NAMALWA (cell line): ENCODE results near the gene ARHGEF5.
A peak's percentile ranks its signal among the peaks of the same experiment; 100 is the strongest.
"Not testable (repeated sequence)": the region's sequence is repeated elsewhere in the genome, so short reads cannot be mapped to it uniquely, and the experiment has no call there.

Source experiments
- DNase-seq: peaks from one replicate; pipeline ENCODE4 v3.0.0-alpha.2; 2015; ENCODE audit warnings: low spot score

The ARHGEF5 gene

DNA sequence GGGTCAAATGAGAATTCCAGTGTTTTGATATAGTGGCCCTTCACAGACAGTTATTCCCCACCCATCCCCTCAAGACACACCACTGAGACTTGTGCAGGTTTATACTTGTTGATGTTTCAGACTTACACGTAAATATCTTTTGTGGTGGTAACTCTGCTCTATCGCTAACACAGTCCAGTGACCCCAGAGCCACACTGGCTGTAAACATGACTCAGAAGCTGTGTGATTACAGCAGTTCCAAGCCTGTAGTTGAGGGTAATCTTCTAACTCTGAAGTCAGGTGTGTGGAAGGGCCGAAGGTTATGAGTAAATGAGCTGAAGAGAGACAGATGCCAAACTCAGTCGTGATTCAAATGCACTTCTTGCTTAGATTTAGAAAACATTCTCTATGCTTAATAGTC, 28.9 kb downstream of the ARHGEF5 start:
- DNase-seq: no peak

GRCh38 chr7:144384555-144385245, 29.5 kb downstream of the ARHGEF5 start:
- DNase-seq: no peak

GRCh38 chr7:144386741-144387140, 31.5 kb downstream of the ARHGEF5 start:
- no peak for DNase-seq

DNA sequence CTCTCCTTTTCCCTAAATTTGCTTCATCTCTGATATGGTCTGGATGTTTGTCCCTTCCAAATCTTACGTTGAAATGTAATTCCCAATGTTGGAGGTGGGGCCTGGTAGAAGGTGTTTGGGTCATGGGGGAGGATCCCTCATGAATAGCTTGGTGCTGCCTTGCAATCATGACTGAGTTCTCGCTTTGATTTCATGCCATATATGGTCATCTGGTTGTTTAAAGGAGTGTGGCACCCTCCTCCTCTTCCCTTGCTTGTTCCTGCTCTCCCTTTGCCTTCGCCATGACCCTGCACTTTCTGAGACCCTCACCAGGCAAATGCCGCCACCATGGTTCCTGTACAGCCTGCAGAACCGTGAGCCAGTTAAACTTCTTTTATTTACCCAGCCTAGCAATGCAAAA, 33.7 kb downstream of the ARHGEF5 start:
- no peak for DNase-seq

DNA sequence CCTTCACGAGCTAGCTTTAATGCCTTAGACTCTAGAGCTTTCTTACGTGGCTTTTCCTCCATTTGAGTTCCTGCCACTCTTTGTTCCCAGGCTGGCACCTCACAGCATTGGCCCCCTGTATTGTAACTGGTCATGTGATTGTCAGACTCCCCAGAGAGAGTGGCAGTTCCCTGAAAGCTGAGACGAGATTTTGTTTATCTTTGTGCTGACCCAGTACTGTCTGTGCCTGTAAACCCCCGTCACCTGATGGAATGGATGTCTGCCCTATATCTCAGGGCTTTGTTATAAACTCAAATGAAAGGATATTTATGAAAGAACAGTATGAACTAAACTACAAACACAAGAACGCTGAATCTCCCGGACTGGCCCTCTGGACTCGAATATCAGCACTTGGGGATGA, 35.3 kb downstream of the ARHGEF5 start:
- DNase-seq: no peak

DNA sequence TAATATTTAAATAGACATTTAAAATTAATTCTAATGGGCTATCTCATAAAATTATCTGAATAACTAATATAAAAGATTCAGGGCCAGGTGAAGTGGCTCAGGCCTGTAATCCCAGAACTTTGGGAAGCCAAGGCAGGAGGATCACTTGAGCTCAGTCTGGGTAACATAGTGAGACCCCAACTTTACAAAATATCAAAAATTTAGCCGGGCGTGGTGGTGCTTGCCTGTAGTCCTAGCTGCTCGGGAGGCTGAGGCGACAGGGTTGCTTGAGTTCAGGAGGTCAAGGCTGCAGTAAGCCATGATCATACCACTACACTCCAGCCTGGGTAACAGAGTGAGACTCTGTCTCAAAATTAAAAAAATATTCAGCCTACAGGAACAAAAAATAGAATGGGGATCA, 35.8 kb downstream of the ARHGEF5 start:
- DNase-seq: no peak

DNA sequence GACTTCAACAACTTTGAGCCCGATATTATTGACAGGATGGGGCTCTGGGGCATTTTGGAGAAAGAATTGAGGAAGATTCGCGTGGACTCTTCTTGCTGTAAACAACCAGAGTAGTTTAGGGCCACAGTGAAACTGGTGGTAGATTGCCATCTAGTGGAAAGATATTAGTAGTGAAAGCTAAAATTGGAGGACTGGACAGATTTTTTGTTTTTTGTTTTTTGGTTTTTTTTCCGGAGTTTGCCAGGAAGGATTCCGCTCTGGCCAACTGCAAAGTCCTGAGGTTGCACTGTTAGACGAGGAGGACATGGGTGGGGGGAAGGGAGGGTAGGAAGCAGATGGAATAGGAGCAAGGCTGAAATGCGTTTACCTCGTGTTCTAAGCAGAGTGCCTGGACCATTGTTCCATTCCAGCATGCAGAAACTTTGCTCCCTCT, 36.6 kb downstream of the ARHGEF5 start:
- peak; percentile 75 for DNase-seq

- DNase-seq: no peak
Measured at GRCh38 chr7:144397086-144397485, 41.9 kb downstream of the ARHGEF5 start.

DNA sequence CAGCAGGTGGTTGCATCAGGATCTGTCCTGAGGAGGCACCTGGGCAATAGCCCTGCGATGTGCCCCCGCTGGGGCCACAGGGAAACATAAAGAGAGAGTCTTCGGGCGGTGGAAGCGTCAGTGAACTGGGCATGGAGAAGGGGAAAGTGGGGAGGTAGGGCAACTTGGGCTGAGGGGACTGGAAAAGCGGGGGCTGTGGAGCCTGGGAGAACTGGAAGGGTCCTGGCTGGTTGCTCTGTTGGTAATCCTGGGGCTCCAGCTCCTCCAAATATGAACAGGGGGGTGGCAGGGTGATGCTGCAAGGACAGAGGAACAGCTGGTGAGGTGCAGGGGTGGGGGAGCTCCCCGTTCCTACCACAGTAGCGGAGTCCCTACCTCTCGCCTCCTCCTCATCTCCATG, 43.1 kb downstream of the ARHGEF5 start:
- no peak for DNase-seq

- DNase-seq: no peak
Measured at GRCh38 chr7:144398911-144399310, 43.7 kb downstream of the ARHGEF5 start.

DNA sequence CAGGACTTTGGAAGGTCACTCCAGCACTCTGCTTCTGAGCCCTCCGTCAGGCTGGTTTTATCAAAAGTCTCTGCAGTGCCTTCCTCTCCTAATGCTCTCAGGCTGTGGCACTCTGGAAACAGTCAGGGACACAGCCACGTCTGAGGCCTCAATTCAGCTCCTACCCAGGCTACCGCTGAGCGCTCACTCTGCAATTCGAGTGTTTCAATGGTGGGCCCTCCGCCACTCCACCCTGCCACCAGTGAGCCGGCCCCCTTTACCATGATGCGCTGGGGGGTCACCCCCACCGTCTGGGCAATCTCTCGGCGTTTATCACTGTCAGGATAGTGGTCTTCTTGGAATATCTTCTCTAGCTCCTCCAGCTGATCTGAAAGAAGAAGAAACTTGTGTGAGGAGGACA, 44.7 kb downstream of the ARHGEF5 start:
- DNase-seq: no peak

GRCh38 chr7:144401490-144401889, 46.3 kb downstream of the ARHGEF5 start:
- no peak for DNase-seq

GRCh38 chr7:144403102-144403501, 47.9 kb downstream of the ARHGEF5 start:
- no peak for DNase-seq

DNA sequence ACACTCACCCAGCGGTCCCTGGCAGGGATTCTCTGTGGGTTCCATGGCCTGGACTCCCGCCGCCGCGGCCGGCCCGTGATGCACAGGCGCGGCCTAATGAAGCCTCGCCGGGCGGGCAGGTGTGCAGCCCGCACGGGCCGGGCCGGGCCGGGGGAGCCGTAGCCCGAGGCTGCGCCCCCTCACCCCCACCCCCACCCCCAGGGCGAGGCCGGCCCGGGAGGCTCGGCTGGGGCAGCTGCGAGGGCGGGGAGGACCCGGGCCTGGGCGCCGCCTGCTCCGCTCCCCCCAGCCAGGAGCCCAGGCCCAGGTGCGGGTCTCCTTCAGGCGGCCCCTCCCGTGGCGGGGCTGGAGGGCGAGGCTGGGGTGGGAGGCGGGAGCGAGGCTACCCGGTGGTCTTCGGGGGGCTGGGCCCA, 48.5 kb downstream of the ARHGEF5 start, which contains the start of gene NOBOX:
Gene NOBOX, minus strand, starts transcription at position 45 of the 413 bp plus-strand sequence.
- no peak for DNase-seq

GRCh38 chr7:144404946-144405345, 49.7 kb downstream of the ARHGEF5 start:
- no peak for DNase-seq

GRCh38 chr7:144407266-144407931, 52.2 kb downstream of the ARHGEF5 start:
- DNase-seq: no peak

DNA sequence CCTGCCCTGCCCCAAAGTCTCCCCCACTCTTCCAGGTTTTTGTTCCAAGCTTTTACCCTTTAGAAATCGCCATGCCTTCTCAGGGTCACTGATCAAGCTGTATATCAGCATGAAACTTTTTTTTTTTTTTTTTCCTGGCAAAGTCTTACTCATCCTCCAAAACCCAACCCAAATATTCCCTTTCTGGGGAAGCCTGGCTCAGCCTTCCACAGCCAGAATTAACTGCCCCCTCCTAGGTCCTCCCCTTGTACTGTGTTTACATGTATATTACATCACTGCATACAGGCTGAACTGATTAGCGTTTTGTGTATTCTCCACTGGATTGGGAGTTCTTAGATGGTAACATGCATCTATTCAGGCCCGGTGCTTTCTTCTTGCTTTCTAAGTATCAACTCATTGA, 52.9 kb downstream of the ARHGEF5 start:
- no peak for DNase-seq

DNA sequence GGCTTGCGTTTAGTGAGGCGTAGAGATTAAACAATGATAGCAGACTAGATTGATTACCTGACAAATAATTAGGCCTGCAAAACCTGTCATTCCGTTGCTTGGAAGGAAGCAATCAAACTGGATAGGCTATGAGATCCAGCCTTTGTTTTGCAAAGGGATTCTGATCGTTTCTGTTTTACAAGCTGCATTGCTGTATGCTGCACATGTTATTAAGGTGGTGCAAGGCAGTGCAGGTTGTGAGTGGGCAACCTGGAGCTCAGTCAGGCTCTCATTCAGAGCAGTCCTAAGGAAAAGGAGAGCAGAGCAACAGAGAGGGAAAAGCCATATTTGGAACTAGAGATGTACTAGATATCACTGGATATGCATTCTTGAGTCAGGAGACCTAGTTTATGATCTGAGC, 55.2 kb downstream of the ARHGEF5 start:
- no peak for DNase-seq

GRCh38 chr7:144414815-144415214, 59.6 kb downstream of the ARHGEF5 start:
- no peak for DNase-seq

- no peak for DNase-seq
Measured at GRCh38 chr7:144415858-144416257, 60.7 kb downstream of the ARHGEF5 start.

DNA sequence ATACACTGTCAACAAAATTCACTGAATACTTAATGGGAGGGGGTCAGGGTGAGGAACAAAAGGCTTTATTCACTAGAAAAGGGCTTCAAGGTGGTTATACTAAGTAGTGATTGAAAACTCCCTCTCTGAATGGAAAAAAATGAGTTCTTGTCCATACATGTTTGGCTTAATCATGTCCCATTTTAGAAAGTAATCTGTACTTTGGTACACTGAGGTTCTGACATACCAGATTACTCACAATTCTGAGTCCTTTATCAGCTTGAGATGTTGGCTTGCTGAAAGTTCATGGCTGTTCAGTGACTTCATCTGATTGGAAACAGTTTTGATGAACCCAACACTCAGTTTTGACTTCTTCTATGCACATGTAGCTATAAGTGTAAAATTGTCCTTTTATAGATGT, 61.1 kb downstream of the ARHGEF5 start:
- no peak for DNase-seq

GRCh38 chr7:144418931-144419330, 63.7 kb downstream of the ARHGEF5 start:
- DNase-seq: not testable (repeated sequence)

- not testable (repeated sequence) for DNase-seq
Measured at GRCh38 chr7:144427539-144427938, 72.3 kb downstream of the ARHGEF5 start.

DNA sequence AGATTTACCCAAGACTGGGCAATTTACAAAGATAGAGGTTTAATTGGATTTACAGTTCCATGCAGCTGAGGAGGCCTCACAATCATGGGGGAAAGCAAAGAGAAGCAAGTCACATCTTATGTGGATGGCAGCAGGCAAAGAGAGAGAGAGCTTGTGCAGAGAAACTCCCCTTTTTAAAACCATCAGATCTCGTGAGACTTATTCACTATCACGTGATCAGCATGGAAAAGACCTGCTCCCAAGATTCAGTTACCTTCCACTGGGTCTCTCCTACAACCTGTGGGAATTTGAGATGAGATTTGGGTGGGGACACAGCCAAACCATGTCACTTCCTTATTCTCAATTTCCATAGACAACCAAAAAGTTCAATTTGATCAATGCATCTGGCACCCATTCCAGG, 73.2 kb downstream of the ARHGEF5 start:
- DNase-seq: no peak
